Fibroblast of lung (primary cell): ENCODE results near the gene CAMTA1.

ENCODE experiments used
- CTCF ChIP-seq, 2 donors: IDR thresholded peaks in 1 of 2; conservative IDR thresholded peaks in 1 of 2; 1 replicate in 1 of 2; 2 replicates in 1 of 2; pipeline ENCODE4 v1.5.1; 2011 to 2012; ENCODE audit warnings: low read length in 2 of 2, control low read depth in 1 of 2, inconsistent platforms in 1 of 2, low read depth in 1 of 2, mild to moderate bottlenecking in 1 of 2
- EZH2 ChIP-seq: IDR thresholded peaks from 2 replicates; pipeline ENCODE4 v1.5.1; 2012; ENCODE audit warnings: low read length, control low read depth, mild to moderate bottlenecking; ENCODE audit errors: missing control alignments

- TF ChIP-seq CTCF (conservative IDR thresholded peaks at IDR 0.05 in 1 of 2, IDR thresholded peaks at IDR 0.05 in 1 of 2; ENCODE audit: low read depth in 1 of 2, low read length in 2 of 2) (no peak), EZH2 (no peak)
These were observed 513.5 kb downstream of the CAMTA1 start for GRCh38 chr1:7298749-7299151.
